Amniotic stem cell (primary cell): ENCODE results near the gene TNFAIP8.

Experiments used
- DNase-seq: peaks from one replicate; lab custom pipeline; 2025; lab: John Stamatoyannopoulos, UW

TNFAIP8 gene

GRCh38 chr5:119347991-119348390 lies 7.8 kb upstream of the TNFAIP8 start:
- DNase-seq = peak; percentile 42

- no peak for DNase-seq
Observed at GRCh38 chr5:119353213-119353612, 2.6 kb upstream of the TNFAIP8 start.

- DNase-seq = no peak
Observed at GRCh38 chr5:119353686-119354366, 2.0 kb upstream of the TNFAIP8 start.

GRCh38 chr5:119354537-119355243 lies 1.1 kb upstream of the TNFAIP8 start:
- DNase-seq = no peak

- DNase-seq = no peak
Observed at GRCh38 chr5:119355244-119355638, 578 bp upstream of the TNFAIP8 start.

- DNase-seq = no peak
Observed at GRCh38 chr5:119356612-119357188, 881 bp downstream of the TNFAIP8 start.

- no peak for DNase-seq
Observed at GRCh38 chr5:119357270-119357669, 1.5 kb downstream of the TNFAIP8 start.

GRCh38 chr5:119357808-119358529 lies 2.1 kb downstream of the TNFAIP8 start:
- DNase-seq = no peak

GRCh38 chr5:119358530-119358900 lies 2.7 kb downstream of the TNFAIP8 start:
- DNase-seq = no peak

- no peak for DNase-seq
Observed at GRCh38 chr5:119358901-119359603, 3.2 kb downstream of the TNFAIP8 start.

- DNase-seq = no peak
Observed at GRCh38 chr5:119359737-119360413, 4.1 kb downstream of the TNFAIP8 start.

GRCh38 chr5:119360905-119361593 lies 5.2 kb downstream of the TNFAIP8 start:
- DNase-seq = no peak

GRCh38 chr5:119361594-119362125 lies 5.8 kb downstream of the TNFAIP8 start:
- no peak for DNase-seq

GRCh38 chr5:119362714-119363113 lies 6.9 kb downstream of the TNFAIP8 start:
- no peak for DNase-seq

- no peak for DNase-seq
Observed at GRCh38 chr5:119363271-119363670, 7.5 kb downstream of the TNFAIP8 start.

GRCh38 chr5:119363936-119364335 lies 8.1 kb downstream of the TNFAIP8 start:
- no peak for DNase-seq

GRCh38 chr5:119365847-119366539 lies 10.2 kb downstream of the TNFAIP8 start:
- no peak for DNase-seq

- no peak for DNase-seq
Observed at GRCh38 chr5:119366540-119366881, 10.7 kb downstream of the TNFAIP8 start.

- peak; percentile 29 for DNase-seq
Observed at GRCh38 chr5:119367502-119368237, 11.9 kb downstream of the TNFAIP8 start.
